ENCODE data around the gene OR2L3.

DNA sequence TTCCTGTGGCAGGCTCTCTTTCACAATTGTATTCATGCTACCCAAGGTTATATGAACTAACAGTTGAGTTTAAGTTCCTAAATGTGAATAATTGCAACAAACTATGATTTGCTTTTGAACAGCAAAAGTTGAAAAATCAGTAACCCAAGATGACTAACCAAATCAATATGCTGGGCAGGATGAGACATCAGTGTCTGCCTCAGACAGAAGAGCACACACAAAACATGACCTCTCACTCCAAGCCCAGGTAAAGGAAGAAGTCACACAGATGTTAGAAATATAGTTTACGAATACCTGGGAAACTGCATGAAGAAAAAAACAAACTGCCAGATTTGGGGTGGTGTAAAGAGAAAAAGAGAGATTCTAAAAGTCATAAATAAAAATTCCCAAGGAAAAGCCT lies 51.9 kb downstream of the OR2L3 start:
- no peak for TF ChIP-seq CTCF (IDR thresholded peaks at IDR 0.05)
- no peak for TF ChIP-seq POLR2A (IDR thresholded peaks at IDR 0.05)

Data from Peyer's patch (tissue), 4 donors.